Left renal cortex interstitium (tissue), 4 donors: Measurements from ENCODE around the gene SERINC3. TPM values are rescaled to one million over a fixed set of nuclear protein-coding genes. Genes with fewer than 3 reads are reported as not detected.
"Not testable (repeated sequence)": the region's sequence is repeated elsewhere in the genome, so short reads cannot be mapped to it uniquely, and the experiment has no call there.

ENCODE experiments used
- DNase-seq, 4 donors: peaks; one replicate each; pipeline ENCODE4 v3.0.0-alpha.2; 2013; ENCODE audit warnings: low read depth in 4 of 4, low spot score in 2 of 4, missing footprints in 1 of 4
- polyA plus RNA-seq, 4 donors: library from polyadenylated mRNA; unstranded; fragments of 120-200 nt; gene quantifications; one replicate each; pipeline ENCODE4 v1.2.1, GENCODE V29; 2013; ENCODE audit not compliant: insufficient read length in 4 of 4

SERINC3 gene
- polyA plus RNA-seq, 4 donors: 65.5 to 78.8 (median 67.3) TPM

- DNase-seq: no peak
These were observed 26.6 kb downstream of the SERINC3 start for GRCh38 chr20:44495257-44495656.

GRCh38 chr20:44494681-44495080 lies 27.2 kb downstream of the SERINC3 start:
- no peak for DNase-seq

- DNase-seq: no peak
These were observed 27.6 kb downstream of the SERINC3 start for GRCh38 chr20:44494266-44494665.

- DNase-seq: no peak
These were observed 30.1 kb downstream of the SERINC3 start for GRCh38 chr20:44491635-44492395.

GRCh38 chr20:44489931-44490330 lies 31.9 kb downstream of the SERINC3 start:
- DNase-seq: no peak

- no peak for DNase-seq
These were observed 32.6 kb downstream of the SERINC3 start for GRCh38 chr20:44489223-44489622.

GRCh38 chr20:44488551-44488950 lies 33.3 kb downstream of the SERINC3 start:
- DNase-seq: no peak

- no peak for DNase-seq
These were observed 36.1 kb downstream of the SERINC3 start for GRCh38 chr20:44485830-44486198.

- no peak for DNase-seq
These were observed 36.6 kb downstream of the SERINC3 start for GRCh38 chr20:44485078-44485829.

- no peak for DNase-seq
These were observed 38.8 kb downstream of the SERINC3 start for GRCh38 chr20:44483112-44483511.

- DNase-seq: no peak
These were observed 40.0 kb downstream of the SERINC3 start for GRCh38 chr20:44481719-44482416.

GRCh38 chr20:44480097-44480496 lies 41.8 kb downstream of the SERINC3 start:
- no peak for DNase-seq

GRCh38 chr20:44479643-44480042 lies 42.2 kb downstream of the SERINC3 start:
- DNase-seq: no peak

GRCh38 chr20:44478206-44478605 lies 43.7 kb downstream of the SERINC3 start:
- DNase-seq: no peak

GRCh38 chr20:44477151-44477550 lies 44.7 kb downstream of the SERINC3 start:
- no peak for DNase-seq

- DNase-seq: peak; percentile 70 to 84 (median 76)
These were observed 45.9 kb downstream of the SERINC3 start, which contains the start of gene TTPAL for GRCh38 chr20:44475694-44476560. Gene TTPAL, plus strand, starts transcription at chr20:44475874. Its CDS starts 4,126 bp downstream, at chr20:44480000.

- no peak for DNase-seq
These were observed 46.5 kb downstream of the SERINC3 start for GRCh38 chr20:44475372-44475693.

- not testable (repeated sequence) for DNase-seq
These were observed 49.6 kb downstream of the SERINC3 start for GRCh38 chr20:44472283-44472682.

- no peak for DNase-seq
These were observed 50.4 kb downstream of the SERINC3 start for GRCh38 chr20:44471481-44471882.

- no peak for DNase-seq
These were observed 51.5 kb downstream of the SERINC3 start for GRCh38 chr20:44470327-44470726.
